ENCODE measurements around the gene MYH9.

The MYH9 gene

DNA sequence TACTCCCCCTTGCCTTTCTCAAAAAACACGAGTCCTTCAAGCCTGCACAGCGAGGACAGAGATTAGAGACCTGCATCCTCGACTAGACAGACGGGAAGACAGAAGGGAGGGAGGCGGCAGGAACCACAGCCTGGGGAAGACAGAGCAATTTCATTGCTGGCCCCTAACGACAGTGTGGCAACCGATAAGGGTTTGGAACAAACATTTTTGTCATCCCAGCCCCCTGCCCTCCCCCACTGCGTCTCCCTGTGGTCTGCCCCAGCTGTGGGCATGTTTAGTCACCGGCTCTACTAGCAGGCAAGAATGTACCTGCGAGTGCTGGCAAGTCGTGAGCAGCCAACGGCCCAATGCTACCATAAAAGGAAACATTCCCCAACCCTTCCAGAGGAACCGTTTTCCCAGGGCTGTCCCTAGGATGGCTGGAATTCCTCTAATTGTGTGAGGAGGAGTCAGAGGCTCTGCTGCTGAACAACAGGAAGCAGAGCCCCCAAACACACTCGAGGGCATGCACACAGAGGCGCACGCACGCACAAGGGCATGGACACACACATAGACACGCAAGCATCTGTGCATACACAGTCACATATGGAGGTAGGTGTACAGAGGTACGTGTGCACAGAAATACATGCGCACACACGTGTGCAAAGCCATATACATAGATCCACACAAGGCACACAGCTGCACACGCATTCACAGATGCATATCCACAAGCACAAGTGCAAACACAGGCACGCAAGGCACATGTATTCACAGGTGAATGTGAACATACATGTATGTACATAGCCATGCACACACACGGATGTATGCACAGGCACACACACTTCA, 58.3 kb downstream of the MYH9 start:
- DNase-seq, result peak; percentile 68

DNA sequence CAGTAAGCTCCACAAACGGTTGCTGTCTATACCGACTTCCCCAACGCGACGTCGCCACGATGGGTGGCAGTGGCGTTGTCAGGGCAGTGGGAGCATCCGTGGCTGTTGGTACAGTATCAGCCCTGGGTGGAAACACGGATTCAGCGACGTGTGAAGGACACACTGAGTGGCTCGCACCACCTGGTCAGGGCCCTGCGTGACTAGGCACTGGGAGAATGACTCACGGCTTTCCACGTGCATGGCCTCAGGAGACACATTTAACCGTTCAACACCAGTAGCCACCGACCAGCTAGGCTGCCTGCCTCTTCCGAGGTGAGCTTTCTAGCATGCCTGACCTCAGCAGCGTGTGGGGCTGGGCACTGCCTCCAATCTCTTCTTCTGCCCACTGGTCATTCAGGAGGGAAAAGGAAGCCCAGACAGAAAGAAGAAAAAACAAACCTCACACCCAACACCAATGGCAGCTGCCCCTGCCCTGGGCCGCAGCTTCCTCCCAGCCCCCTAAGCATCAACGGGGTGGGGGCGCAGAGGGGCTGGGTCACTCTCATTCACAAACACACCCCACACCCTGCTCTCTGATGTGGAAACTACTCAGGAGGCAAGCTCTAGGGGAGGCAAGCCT, 59.0 kb downstream of the MYH9 start:
- no peak for DNase-seq

DNA sequence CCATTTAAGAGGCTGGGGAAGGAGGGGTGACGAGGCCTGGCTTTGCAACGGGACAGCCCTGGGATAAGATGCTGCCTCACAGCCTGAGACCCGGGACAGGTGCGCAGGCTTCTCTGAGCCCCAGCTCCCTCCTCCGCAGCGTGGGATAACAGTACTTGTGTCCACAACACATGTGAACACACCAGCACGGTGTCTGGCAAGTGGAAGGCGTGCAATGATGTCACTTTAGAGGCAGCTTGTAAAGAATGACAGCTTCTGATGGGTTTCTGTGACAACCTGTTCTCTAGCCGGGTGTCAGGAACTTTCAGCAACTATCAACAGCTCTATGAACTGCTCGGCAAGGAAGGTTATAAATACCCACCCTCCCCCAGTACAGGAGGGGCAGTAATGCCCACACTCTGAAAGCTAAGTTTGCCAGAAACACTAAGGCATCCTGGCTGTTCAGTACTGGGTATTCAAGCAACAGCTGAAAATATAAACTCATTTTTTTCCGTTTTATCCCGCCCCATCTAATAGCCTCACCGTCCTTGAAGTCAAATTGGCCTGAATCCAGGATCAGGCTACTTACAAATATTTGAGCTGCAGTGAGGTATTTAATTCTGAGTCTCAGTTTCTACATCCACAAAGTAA, 59.7 kb downstream of the MYH9 start:
- DNase-seq, result no peak

DNA sequence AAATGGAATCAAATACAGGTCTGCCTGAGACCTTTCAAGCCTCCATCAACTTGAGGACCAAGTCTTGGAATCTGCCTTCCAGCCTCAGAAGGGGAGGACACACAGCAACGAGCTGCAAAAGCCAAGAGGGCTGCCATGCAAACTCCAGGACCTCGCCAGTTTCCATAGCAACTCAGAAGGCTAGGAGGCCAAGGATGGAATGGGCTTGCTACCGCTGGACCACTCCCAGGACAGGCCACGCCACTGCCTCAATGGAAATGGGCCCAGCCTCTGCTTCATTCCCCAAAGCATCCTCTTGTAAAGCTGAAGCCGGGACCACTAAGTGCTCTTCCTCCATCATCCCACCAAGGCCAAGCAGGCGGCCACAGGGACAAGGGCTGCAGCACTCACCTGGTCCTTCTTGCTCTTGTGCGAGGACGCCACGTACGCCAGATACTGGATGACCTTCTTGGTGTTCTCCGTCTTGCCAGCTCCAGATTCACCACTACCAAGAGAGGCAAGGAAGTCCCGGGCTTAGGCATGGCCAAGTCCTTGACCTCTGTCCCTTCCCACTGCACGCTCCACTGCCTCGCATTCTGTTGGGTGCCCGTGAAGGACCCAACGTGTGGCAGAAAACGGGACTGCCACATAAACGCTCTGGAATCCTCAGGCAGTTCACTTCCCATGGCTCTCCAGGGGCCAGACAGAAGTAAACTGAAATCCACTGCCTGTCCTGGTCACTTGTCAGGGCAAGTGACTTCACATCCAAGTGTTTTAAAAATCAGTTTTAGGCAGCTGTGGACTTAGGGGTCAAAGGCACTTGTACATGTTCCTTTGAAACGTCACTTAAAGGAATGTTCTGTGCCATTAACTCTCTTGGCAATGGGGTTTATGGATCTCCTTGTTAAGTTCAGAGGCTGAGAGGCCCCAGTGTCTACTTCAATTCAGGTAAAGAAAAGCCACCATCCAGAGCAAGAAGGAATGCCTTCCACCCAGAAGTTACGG, 61.3 kb downstream of the MYH9 start:
- no peak for DNase-seq

DNA sequence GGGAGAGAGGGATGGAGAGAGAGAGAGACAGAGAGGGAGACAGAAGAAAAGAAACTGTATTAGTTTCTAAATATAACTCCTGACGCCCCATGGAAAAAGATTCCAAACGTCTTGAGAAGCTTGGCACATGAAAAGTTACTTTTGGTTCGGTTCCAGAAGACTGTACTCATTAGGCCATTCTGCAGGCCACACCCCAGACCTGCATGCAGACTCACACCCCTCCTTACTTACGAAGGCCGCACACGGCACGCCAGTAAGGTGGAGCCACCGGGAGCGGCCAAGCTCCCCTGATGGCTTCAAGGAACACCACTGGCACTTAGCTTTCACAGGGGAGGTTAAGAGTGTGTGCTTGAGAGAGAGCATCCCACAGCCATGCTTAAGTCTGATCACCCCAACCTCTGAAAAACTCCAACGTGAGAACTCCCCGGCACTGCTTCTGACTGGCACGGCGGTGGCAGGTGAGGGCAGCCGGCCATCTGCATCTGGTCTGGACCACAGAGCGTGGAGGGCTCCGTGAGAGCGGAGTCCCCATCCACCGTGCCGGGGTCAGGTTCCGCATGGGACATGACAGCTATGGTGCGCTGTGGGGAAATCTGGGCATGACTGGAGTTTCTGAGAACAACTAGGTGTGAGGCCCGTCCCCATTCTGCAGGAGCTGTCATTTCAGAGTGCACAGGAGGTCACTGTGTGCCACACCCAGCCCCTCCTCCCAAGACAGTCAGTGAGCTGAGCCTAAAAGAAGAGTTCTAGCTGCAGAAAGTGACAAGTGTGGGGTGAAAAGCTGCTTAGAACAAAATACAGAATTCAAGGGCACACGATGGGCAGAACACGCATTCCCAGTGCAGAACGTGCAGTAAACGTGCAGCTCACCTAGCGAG, 62.4 kb downstream of the MYH9 start:
- no peak for DNase-seq

DNA sequence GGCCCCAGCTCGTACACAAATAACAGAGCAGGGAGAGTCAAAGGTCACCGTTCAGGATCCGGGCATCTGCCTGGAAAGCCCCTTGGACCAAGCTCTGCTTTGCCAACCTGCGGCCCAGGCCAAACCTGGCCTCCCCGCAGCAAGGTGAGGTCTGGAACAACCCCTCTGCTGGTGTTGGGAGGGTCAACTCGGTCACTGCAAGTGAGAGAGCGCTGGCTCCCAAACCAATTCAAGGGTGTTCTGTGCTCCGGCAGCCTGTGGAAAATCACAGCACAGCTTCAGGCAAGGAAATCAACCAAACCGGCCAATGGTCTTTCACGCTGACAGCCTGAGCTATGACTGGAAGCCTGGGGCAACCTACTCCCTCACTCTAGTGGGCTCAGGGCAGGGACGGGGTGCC, 63.4 kb downstream of the MYH9 start:
- DNase-seq, result no peak

DNA sequence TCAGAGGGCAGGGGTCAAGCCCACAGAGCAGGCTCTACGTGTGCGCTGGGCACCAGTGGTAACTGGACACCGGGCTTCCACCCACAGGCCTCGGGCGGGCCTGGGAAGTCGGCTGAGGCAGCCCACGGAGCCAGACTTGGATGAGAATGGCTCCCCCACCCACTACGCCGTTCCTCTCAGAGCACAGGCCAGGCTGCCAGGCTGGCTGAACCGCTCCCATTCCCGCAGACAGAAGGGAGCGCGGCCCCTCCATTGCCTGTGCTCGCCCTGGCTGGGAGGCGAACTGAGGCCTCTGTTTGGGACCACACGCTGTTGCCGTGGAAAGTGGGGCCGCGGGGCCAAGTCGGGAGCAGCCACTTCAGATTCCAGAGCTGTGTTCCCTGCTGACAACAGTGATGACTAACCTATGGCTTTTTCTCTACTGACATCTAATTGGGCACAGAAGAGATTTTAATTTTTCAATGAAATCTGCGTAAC, 63.9 kb downstream of the MYH9 start:
- DNase-seq, result no peak

DNA sequence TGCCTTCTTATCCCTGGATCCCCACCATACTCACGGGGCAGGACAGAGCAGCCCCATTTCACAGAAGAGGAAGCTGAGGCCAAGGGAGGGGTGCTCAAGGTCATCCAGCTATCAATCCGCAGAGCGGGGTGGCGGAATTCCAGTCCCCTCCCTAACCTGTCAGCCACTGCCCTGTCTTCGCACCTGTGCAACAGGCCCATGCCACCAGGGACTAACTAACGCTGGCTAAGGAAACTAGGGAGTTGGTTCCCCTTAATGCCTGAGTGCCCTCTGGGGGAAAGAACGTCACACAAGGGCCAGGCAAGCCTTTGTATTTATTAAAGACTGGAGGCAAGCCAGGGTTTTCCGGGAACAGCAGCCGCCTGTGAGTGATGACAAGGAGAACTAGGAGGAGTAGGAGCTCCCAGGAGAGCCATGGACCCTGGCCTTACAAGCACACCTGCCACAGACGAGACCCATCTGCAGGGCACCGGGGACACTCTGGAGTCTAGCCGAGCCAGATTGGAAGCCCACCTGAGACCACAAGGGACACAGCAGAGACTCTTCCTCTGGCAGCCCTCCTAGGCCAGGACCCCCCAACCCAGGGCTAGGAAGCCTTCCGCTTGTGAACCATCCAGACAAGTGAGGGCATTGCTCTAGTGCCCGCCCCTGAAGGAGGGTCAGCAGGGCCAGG, 64.4 kb downstream of the MYH9 start:
- DNase-seq, result no peak

DNA sequence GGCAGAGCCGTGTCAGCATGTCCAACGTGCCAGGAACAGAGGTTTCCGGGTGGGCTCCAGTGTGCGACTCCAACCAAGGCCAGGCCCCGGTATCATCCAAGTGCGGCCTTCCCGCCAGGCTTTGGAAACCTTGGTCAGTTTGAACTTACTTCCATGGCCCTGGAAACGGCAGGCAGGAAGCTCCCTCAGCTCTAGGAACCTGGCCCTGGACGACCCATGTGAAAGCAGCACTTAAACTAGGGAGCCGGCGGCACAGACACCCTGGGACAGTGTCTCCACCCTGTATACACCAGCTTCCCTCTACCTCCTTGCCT, 65.2 kb downstream of the MYH9 start:
- no peak for DNase-seq

DNA sequence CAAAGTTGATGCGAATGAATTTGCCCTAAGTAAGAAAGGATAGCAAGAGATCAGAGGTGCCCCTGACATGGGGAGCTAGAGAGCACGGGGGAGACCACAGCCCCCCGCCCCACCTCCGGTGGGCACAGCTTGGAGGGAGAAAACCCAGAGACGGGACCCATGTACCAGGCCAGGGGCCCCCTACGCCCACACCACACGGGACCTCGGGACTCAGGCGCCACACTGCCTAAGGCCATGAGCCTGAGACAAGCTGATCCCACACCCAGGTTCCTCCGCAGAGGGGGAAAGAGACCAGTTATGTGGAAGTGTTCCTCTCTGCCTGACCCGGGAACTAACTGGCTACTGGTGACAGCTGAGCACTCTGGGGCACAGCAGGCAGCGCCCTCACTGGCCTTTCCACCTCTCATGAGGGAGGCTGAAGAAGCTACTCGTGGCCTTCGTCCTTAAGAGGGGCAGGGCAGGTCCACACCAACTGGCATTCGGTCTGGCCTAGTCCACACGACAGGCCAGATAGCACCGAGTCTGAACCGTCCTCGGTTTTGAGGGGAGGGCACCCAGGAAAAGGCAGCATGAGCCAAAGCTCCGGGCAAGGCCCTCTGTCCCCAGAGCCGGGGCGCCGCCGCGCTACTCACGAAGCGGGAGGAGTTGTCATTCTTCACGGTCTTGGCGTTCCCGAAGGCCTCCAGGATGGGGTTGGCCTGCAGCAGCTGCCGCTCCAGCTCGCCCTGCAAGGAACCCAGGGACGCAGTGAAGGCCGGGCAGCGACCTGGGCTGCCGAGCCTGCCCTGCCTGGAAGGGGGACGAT, 65.8 kb downstream of the MYH9 start:
- DNase-seq, result no peak

DNA sequence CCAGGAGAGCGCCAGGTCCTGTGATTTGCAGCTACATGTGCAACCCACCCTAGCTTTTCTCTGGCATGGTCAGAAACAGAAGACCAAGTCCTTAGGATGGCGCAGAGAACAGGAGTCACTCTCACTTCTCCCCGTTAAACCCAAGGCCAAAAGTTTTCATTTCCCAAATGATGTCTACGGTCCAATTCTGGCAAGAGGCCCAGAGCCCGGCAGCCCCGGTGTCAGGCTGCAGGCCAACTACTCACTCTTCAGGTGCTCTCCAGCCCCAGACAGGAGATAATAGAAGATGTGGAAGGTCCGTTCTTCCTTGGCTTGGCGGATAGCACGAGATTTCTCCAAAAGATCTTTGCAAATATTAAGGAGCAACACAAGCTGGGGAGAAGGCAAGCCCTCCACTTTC, 67.2 kb downstream of the MYH9 start:
- no peak for DNase-seq

DNA sequence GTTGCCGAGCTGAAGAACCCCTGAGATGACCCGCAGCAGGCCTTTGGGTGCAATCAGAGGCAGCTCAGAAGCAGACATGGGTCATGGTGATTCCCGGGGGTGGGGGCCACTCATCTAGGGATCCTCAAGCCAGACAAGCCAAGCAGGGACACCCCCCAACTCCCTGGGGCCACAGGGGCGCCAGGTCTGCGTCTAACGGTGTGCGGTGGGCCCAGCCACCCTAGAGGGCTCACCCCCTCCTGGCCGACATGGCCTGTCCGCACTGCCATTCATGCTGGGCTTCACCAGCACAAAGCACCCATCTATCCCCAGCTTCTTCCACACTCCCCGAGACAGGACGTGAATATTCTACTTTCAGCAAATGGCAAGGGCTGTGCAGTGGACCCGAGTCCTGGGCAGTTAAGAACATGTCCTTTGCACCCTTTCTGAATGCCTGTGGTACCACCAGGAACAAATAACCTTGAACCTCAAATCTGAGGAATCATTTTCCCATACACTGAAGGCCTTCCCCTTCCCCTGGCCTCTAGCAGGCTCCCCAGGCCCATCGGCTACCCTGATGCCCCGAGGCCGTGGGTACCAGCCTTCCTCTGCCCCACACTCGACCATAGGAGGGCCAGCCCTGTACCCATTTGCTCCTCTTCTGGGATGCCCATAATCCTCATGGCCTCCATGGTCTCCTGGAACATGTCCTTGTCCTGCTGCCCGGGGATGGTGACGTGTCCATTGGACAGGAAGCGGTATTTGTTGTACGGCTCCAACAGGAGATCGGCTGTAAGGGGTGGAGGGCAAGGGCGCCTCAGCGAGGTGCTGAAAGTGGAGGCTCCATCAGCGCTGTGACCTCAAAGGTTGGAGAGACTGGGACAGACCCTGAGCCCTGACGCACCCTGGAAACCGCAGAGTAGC, 67.9 kb downstream of the MYH9 start:
- DNase-seq, result no peak

DNA sequence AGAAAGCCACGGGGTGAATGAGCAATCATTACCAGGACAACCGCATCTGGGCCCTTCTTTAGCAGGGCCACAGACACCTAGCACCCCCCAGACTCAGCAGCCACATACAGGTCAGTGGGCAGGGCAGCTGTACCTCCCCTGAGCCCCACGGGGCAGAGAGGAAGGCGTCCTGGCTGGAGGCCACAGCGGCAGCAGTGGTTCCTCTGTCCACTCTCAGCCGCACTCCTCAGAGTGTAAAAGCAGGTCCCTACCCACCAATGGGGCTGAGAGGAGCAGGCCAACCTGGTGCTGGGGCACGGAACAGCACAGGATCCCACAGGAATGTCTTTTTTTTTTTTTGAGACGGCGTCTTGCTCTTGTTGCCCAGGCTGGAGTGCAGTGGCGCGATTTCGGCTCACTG, 69.3 kb downstream of the MYH9 start:
- no peak for DNase-seq

DNA sequence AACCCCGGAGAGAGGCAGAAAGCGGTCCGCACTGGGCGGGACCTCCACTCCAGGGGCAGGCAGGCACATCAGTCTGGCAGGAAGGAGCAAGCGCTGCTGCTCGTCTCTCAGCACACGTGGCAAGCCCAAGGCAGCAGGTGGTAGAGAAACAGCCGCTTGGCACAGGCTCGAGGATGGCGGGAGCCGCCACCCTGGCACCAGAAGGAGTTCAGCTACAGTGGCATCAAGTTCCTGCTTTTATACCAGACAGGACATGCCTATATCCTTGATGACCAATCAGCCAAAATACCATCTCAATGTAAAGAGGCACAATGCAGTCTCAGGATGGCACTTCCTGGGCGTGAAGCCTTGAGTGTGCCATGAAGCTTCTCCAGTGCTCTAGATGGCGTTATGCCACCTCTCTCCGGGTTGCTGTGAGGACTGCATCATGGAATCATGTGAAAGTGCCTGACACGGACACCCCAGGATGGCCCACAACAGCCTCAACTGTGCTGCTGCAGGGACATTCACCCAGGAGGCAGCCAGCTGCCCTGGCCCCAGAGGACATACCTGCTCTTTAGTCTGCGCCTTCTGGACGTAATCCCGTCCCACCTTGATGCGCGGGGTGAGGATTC, 70.0 kb downstream of the MYH9 start:
- no peak for DNase-seq

DNA sequence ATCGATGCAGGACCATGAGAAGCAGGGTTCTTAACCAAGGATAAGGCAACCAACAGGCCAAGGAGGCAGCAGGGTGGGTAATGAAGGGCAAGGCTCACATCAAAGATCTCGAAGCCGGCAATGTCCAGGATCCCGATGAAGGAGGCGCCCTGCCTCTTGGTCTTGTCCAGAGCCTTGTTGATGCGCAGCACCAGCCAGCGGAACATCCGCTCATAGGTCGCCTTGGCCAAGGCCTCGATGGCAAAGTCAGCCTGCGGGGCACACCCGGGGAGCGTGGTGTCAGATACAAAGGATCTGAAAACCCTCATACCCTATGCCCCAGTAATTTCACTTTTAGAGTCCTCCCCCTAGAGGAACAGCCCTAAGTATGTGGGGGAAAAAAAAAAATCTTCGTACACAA, 71.3 kb downstream of the MYH9 start:
- no peak for DNase-seq

DNA sequence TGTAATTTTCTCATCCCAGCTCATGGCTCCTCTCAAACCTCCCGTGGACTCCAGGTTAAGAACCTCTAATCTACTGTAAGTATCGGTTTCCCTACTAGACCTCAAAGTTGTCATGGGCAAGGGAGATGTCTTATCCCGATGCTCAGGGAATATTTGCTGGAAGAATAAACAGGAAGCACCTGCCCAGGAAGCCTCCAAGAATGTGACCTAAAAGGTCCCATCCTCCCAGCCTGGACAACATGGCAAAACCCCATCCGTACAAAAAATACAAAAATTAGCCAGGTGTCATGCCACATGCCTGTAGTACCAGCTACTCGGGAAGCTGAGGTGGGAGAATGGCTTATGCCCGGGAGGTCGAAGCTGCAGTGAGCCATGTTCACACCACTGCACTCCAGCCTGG, 72.4 kb downstream of the MYH9 start:
- no peak for DNase-seq

DNA sequence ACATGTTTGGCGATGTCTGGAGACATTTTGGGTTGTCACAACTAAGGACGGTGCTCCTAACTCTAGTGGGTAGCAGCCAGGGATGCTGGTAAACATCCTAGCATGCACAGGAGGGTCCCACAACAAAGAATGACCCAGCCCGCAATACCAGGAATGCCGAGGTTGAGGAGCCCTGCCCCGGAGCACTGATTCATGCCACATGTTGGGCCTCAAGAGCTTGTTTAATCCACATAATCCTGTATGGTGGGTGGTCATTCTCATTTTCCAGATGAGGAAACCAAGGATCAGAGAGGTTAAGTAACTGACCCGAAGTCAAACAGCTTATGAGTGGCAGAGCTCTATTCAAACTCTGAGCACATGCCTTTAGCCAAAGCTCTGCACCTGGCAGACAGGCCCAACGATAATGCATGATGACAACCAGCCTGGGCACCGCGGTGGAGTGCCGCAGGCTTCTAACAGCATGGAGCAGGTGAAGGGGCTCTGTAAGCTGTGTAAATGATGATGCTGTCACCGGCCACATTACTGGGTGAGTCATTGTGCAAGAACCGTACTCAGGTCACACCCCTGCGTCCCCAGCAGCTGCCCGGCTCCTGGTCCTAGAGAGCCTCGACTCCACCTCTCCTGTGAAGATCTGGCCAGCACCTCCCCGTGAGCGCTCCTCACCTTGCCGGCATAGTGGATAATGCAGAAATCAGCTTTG, 76.2 kb downstream of the MYH9 start:
- no peak for DNase-seq

DNA sequence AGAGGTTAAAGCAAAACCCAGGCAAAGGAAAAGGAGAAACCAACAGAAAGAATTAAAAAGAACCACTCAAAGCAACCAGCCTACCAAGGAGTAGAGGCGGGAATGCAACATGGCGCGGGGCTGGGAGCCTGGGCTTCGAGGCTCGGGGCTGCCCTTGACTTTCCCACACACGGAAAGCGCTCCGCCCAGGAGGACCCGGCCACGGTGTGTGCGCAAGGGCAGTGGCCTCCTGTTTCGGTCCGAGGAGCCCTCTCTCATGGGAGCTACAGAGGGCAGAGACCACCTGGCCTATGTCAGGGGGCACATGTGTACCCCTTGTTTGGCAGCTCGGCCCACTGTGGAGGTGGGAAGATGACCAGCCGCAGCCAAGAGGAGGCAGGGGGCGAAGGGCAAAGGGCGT, 78.9 kb downstream of the MYH9 start:
- DNase-seq, result no peak

All from T-helper 9 cell (primary cell).